ENCODE measurements around the gene PRPF6.

Gene PRPF6

GRCh38 chr20:64077876-64078551 lies 97.1 kb downstream of the PRPF6 start:
- no peak for TF ChIP-seq CTCF (IDR thresholded peaks at IDR 0.05; ENCODE audit: control insufficient read depth, extremely low read depth, insufficient read depth)
- H3K4me3 ChIP-seq (ENCODE audit: low read depth, low read length): no peak overlapping the region
- DNase-seq (ENCODE audit: low read depth): no peak

GRCh38 chr20:64078934-64079272 lies 98.0 kb downstream of the PRPF6 start:
- no peak for DNase-seq (ENCODE audit: low read depth)

DNA sequence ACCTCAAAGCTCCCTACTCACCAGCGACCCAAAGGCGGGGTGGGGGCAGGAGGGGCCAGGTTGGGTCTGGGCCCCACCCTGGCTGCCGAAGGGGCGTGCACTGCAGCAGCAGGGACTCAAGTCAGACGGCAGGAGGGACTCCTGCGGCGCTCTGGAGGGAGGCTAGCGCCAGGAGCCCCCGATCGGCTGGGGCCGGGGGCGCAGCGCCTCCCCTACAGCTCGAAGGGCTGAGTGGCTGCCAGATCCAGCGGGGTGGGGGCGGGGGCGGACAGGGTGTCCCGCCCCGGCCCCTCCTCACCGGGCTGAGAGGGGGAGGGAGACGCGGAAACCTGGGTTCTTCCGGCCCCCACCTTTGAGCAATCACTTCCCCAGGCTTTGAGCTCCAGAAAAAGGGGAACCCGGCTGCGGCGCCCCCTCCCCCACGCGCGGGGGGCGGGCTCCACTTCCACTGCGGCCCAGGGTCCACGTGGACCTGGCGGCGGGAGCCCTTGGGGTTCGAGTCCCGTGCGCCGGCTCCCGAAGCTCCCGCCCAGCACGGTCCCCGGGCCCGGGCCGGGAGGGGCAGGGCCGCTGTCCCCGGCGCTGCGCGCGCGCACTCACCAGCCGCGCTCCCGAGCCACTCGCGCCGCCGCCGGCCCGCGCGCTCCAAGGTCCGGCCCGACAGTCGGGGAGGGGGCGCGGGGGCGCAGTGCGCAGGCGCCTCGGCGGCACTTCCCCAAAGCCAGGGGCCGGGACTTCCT lies 98.5 kb downstream of the PRPF6 start, which contains the start of gene RGS19:
TSS of gene RGS19 (minus strand) at position 246 of the 740 bp plus-strand sequence. CDS start 2,632 bp downstream, outside the sequence.
- peak within 1 kb of the TSS; percentile 67 for H3K4me3 ChIP-seq (ENCODE audit: low read depth, low read length)
- no peak for DNase-seq (ENCODE audit: low read depth)
- no peak for TF ChIP-seq CTCF (IDR thresholded peaks at IDR 0.05; ENCODE audit: control insufficient read depth, extremely low read depth, insufficient read depth)

More at GRCh38 chr20:64078934-64079272, 98.0 kb downstream of the PRPF6 start:
- peak overlapping the region; percentile 67 for H3K4me3 ChIP-seq (ENCODE audit: low read depth, low read length)
- no peak for TF ChIP-seq CTCF (IDR thresholded peaks at IDR 0.05; ENCODE audit: control insufficient read depth, extremely low read depth, insufficient read depth)

DNA sequence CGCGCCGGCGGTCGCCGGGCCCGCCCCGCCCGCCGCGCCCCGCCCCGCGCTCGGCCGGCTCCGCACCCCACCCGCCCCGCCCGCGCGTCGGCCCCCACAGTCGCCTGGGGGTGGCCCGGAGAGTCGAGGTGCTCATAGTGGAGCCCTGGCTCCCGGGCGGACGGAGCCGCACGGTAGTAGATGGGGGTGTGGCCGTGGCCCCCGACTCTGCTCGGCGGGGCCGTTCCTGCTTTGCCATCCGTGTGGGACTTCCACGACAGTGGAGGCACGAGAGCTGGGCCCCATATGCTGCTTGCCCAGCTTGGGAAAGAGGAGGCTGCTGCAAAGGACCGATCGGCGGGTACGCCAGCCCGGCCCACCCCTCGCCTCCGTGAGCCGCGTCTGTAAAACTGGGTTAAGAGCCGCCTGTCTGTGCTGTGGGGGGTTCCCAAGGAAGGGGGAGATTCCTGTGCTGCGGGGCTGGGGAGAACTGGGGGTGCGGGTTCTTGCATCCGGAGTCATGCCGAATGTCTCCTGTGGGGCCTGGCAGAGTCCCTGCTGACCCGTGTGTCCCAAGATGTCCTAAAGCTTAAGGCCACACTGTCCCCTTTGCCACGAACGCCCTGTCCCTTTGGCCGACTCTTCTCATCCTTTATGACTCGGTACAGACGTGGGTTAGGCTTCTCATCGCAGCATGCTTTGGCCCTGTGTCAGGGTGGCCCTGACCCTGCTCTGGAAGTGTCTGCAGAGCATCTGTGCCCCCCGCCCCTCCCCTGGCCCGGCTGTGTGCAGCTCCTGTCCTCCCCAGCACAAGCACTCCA lies 99.3 kb downstream of the PRPF6 start, which contains the start of gene OPRL1:
TSS of gene OPRL1 (plus strand) at position 70 of the 800 bp plus-strand sequence. CDS start 12,639 bp downstream, outside the sequence.
- no peak for TF ChIP-seq CTCF (IDR thresholded peaks at IDR 0.05; ENCODE audit: control insufficient read depth, extremely low read depth, insufficient read depth)
- H3K4me3 ChIP-seq (ENCODE audit: low read depth, low read length): peak within 1 kb of the TSS; percentile 67
- DNase-seq (ENCODE audit: low read depth): no peak

DNA sequence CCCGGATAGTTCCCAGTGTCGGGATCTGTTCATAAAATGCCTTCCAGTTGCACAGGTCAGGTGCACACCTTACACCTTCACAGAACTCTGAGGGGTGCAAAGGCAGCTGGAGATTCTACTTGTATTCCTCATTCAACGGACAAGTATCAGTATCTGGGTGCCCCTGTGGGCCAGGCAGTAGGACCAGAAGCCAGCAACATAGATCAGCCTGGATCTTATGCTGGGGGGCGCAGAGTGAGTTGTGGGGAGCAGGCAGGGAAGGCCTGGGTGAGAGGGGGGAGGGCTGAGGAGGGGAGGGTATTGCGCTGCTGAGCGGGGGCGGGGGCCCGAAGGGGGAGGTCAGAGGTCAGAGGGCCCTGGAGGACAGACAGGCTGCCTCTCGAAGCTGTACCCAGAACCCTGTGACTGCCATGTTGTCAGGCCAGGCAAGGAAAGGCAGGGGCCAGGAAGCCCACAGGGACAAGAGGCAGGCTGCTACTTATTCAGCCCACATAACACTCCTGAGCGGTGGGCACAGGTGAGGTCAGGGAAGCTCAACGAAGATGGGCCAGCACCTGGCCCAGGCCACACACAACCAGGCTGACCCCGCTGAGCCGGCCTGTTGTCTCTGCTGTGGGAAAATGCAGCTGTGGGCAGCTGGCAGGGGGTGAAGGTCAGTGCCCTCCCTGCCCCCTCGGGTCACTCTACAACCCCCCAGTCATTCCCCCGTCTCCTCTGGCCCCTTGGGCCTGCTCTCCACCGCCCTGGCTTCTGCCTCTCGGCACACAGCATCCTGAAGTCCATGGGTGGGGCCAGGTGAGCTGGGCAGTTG lies 100.1 kb downstream of the PRPF6 start:
- no peak for TF ChIP-seq CTCF (IDR thresholded peaks at IDR 0.05; ENCODE audit: control insufficient read depth, extremely low read depth, insufficient read depth)

GRCh38 chr20:64081624-64081964 lies 100.7 kb downstream of the PRPF6 start:
- TF ChIP-seq CTCF (IDR thresholded peaks at IDR 0.05; ENCODE audit: control insufficient read depth, extremely low read depth, insufficient read depth): no peak
- DNase-seq (ENCODE audit: low read depth): no peak
- no peak overlapping the region for H3K4me3 ChIP-seq (ENCODE audit: low read depth, low read length)

More for the DNA sequence above, 100.1 kb downstream of the PRPF6 start:
- no peak for DNase-seq (ENCODE audit: low read depth)
- H3K4me3 ChIP-seq (ENCODE audit: low read depth, low read length): no peak overlapping the region
